Measurements from ENCODE around the gene UNC45A.
A peak's percentile ranks its signal among the peaks of the same experiment; 100 is the strongest.

UNC45A gene

DNA sequence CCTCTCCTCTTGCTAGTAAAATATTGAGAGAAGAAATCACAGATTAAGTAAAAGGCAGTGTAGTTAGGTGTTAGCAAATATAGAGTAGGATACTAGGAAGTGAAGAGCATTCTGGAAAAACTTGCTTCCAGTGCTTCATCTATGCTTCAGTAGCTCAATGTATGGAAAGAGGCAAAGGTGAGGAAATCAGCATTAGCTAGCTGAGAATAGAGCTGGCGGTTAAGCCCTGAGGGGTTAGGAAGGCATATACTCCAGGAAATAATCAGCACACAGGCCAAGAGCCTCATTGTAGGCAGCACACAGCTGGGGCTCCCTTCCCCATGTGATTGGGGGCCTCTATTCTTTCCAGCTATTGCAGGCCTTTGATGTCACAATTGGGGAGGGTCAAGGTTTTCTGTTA lies 33.3 kb downstream of the UNC45A start:
- no peak for DNase-seq

DNA sequence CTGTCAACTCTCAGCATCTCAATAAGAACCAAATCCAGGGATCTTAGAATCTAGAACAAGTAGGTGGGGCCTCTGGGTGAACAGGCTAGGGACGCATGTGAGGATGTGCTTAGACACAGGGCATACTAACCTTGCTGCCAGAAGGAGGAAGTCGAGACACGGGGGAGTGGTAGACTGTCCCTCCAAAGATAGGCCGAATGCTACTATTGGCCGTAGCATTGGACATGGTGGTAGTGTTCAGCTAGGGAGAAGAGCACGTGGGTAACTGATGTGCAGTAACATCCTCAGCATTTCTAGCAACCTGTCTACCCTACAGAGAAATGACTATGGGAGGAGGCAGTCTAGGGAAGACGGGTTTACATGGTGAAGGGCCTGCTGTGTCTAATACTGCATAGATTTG lies 35.2 kb downstream of the UNC45A start:
- DNase-seq: no peak

DNA sequence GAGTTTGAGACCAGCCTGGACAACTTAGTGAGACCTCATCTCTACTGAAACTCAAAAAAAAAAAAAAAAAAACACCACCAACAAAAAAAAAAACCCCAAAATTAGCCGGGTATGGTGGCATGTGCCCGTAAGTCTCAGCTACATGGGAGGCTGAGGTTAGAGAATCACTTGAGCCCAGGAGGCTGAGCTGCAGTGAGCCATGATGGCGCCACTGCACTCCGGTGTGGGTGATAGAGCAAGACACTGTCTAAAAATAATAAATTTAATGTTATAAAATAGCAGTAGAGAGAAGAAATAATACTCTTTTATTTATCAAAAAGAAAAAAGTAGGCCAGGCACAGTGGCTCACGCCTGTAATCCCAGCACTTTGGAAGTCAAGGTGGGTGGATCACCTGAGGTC lies 37.0 kb downstream of the UNC45A start:
- DNase-seq: no peak

DNA sequence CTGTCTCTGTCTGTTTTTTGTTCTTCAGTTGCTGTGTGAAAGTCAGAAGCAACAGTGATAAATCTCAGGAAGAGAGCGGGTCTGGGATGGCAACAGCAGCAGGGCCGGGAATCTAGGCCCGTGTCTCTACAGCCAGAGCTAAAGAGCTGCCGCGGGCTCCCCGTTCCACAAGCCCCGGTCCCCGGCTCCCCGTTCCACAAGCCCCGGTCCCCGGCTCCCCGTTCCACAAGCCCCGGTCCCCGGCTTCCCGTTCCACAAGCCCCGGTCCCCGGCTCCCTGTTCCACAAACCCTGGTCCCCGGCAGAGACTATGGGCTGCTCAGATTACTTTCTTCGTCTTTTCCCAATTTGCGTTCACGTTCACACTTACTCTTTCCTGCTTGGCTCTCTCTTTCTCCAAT lies 39.1 kb downstream of the UNC45A start:
- DNase-seq: no peak

DNA sequence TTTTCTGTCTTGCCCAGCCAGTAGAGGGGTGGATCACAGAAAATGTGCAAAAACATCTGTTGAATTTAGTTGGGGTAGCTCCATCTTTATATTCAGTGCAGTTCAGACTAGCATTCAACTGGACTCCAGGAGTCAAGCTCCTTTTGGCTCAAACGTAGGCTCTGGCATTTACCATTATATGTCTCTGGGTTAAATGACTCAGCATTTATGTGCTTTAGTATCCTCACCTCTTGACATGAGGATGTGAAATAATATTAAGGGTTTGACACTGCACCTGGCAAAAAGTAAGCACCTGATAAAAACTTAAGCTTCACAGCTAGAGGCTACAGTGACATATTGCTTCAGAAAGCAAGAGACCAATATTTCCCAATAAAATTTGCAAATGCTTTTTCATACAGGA lies 44.5 kb downstream of the UNC45A start:
- no peak for DNase-seq

DNA sequence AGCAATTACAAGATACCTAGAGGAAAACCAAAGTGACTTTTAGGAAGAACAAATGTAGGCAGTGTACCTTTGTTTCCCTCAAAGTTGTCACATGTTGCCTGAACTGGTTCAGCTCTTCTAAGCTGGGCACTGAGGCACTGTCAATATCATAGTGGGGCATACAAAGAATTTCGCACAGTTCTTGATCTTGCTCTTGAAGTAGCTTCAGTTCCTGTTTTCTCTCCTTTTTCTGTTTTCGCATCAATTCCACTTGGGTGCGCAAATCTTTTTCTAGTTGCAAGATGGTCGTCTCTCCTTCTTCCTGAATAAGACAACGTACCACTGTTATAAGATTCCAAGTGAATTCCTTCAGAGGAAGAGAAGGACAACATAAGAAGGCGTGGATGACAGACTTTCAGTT lies 46.6 kb downstream of the UNC45A start:
- no peak for DNase-seq

DNA sequence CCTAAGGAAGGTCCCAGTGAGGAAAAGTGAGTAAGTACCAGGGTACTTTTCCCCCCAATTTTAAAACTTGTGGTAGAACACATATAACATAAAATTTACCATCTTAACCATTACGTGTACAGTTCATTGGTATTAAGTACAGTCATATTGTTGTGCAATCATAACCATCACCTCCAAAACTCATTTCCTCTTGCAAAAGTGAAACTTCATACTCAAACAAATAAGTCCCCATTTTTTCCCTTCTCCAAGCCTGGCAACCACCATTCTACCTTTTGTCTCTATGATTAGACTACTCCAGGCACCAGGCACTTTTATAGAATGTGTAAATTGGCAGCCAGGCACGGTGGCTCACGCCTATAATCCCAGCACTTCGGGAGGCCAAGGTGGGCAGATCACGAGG lies 47.0 kb downstream of the UNC45A start:
- no peak for DNase-seq

DNA sequence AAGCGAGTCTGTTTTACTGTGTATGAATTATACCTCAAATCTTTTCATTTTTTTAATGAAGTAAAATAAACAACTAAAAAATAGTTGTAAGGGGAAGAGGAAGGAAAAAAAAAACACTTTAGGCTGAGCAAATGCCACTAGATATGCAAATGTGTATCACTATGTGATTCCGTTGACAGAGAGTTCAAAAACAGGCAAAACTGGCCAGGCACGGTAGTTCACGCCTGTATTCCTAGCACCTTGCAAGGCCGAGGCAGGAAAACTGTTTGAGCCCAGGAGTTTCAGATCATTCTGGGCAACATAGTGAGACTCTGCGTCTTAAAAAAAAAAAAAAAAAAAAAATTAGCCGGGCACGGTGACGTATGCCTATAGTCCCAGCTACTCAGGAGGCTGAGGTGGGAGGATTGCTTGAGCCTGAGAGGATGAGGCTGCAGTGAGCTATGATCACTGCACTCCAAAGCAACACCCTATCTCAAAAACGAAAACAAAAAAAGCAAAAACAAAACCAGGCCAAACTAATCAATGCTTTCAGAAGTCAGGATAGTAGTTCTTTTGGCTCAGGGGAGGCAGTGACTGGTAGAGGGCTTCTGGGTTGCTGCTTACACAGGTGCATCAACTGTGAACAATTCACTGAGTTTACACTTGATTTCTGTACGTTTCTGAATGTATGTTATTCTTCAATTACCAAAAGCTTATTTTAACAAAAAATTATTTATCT lies 51.9 kb downstream of the UNC45A start:
- no peak for DNase-seq

DNA sequence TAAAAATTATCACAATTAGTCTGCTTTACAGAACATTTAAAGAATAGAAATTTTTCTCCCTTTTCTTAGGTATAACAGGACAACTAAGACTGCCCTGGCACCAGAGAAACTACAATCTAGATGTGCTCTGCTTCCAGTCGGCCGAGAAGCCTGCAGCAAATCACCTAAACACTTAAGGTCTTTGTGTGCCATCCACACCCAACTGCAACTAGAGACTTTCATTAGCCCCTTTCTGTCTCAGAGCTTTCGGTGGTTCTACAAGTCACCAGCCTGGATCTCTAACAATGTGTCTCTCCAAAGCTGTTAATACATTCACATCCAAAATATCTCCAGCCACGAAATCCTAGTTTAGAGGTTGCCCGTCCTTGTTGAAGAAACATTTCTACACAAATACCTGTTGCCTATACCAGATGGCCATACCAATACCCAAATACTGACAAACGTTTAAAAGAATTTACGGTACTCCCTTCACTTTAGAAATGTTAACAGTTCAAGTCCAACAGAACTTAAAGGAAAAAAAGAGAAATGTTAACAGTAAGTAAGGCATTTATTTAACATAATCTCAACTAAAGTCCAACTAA lies 52.6 kb downstream of the UNC45A start:
- DNase-seq: no peak

DNA sequence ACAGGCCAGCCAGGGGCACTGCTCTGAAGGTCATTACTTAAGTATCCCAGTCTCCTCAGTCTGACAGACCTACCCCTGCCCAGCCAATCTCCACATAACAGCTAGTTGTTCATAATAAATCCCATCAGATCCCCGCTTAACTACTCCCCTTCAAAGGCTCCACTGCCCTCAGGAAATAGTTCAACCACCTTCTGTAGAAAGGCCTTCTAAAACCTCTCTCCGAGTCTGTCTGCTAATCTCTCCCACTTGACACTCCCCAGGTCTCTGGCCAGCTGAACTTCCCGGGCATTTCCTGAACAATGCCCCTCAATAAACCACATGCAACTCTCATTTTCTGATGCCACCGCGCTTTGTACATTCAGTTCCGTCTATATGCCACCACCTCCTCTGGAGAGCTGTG lies 53.2 kb downstream of the UNC45A start:
- DNase-seq: peak; percentile 69

DNA sequence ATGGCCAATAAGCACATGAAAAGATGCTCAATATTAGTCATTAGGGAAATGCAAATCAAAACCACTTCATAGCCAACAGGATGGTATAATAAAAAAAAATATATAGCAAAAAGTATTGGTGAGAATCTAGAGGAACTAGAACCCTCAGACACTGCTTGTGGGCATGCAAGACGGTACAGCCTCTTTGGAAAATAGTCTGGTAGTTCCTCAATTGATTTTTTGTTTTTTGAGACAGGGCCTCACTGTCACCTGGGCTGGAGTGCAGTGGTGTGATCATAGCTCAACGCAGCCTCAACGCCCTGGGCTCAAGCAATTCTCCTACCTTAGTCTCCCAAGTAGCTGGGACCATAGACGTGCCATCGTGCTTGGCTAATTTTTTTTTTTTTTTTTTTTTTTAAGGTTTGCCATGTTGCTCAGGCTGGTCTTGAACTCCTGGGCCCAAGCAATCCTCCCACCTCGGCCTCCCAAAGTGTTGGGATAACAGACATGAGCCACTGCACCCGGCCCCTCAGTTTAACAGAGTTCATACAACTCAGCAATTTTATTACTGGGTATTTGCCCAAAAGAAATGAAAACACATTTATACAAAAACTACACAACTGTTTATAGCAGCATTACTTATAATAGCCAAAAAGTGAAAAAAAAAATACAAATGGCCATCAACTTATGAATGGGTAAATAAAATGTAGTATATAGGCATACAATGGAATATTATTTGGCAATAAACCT lies 54.1 kb downstream of the UNC45A start:
- DNase-seq: no peak

DNA sequence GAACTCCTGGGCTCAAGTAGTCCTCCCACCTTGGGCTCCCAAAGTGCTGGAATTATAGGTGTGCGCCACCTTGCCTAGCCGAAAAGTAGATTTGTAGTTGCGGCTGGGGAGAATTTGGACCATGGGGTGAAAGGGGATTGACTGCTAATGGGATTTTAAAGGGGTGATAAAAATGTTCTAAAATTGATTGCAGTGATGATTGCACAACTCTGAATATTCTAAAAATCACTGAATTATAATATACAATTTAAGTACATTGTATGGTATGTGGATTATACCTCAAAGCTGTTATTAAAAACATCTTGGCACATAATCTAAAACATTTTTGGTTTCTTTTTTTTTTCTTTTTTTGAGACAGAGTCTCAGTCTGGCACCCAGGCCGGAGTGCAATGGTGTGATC lies 55.4 kb downstream of the UNC45A start:
- no peak for DNase-seq

DNA sequence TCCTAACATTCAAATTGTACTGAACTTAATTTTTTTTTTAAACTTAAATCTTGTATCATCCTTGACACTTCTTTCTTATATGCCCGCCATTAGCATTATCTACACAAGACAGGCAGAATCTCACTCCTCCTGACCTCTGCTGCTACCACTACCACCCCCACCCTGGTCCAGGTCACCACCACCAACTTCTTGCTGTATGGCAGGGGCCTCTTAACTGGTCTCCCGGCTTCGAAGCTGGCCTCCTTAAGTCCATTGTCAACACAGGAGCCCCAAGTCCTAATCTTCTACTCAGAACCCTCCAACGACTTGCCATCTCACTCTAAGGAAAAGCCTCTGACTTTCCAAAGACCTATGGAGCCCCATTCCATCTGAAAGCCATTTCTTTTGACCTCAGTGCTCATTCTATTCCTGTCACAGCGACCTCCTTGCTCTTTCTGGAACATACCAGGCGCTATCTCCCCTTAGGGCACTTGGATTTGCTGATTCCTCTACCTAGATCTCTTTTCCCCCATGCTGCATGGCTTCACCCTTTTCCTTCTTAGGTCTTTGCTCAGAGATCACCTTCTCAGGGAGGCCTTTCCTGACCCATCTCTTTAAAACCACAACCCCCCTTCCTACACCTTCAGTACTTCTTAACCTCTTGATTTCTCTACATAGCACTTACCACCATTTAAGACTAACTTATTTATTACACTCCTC lies 56.7 kb downstream of the UNC45A start:
- DNase-seq: peak; percentile 13

DNA sequence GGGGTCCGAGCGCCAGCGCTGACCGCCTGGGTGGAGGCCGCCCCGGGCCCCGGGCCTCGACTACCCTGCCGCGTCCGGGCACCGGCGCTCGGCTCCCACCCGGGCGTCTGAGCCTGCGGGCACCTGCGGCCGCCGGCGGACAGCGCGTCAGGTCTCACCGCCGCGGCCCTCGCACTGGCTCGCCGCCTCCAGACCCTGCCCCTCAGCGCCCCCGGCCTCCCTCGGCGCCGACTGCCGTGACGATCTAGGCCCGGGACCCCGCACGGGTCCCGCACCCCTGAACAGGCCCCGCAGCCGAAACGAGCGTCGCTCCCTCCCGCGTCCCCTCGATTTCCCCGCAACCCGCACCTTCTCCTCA lies 59.0 kb downstream of the UNC45A start:
- DNase-seq: peak; percentile 47

DNA sequence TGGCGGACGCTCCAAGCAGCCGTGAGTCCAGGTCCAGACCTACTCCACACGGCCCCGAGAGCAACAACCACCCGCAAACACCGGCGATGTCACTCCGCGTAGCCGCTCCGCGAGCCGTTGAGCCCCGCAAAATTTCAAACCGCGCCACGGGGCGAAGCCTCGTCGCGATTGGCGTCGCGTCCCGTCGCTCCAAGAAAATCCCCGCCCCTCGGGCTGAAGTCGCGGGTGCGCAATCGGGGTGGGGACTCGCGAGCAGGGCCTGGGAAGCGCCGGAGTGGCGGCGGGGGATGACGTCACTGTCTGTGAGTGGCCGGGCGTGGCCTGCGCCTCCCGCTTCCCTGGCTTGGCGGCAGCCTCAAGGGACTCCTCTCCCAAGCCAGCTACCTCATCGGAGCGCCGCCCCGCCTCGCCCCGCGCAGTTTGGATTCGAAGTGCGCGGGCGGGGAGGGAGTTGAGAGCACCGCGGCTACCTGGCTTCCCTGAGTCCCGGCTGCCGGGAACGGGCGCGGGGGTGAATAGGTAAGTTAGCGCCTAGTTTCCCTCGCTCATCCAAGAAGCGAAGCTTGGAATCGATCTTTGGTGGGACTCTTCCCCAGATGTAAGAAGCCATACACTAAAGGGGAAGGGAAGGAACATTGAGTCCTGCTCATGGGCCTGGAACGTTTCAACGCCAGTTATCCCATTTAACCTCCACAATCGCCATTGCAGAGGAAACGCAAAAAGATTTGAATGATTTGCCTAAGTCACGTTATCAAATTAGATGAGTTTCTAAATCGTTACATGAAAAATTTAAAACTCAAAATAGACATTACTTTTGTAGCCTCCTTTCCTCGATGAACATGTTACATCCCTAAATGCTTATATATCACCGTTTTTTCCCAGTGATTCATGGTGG lies 59.6 kb downstream of the UNC45A start, which contains the start of gene PRC1:
Gene PRC1 (minus strand): TSS at position 119 of the 895 bp plus-strand sequence. CDS start 118 bp downstream, at position 1.
- peak; percentile 99 for DNase-seq

DNA sequence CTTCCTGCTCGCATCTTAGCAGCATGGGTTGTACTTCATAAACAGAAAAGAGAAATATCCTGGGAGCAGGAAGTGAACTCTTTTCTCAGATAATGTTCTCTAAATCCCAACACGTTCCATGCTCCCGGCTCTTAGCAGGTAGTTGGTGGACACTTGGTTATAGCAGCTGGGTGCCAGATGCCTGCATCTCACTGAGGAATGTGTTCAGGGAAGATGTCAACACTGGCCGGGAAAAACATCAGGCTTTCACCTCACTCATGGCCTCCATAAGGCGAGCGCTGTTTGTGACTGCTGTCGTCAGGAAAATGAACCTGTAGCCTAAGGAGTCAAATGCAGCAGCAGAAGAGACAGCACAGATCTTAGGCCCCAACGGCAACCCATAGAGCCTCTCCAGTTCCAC lies 63.7 kb downstream of the UNC45A start:
- DNase-seq: no peak

DNA sequence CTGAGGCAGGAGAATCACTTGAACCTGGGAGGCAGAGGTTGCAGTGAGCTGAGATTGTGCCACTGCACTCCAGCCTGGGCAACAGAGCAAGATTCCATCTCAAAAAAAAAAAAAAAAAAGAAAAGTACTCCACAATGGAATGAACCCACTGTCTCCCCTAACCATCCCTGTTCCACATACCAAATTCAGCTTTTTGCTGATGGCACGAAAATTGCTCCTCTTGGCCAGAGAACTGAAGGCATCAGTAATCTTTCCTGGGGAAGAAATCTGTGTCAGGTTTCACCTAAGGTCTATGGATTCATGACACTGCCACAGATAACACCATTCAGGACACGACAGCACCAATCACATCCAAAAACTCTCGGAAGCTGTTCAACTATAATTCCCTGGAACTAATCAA lies 66.1 kb downstream of the UNC45A start:
- no peak for DNase-seq
